ENCODE measurements around the gene STK16.
"Not testable (repeated sequence)": the region's sequence is repeated elsewhere in the genome, so short reads cannot be mapped to it uniquely, and the experiment has no call there.

STK16 gene

GRCh38 chr2:219254590-219255201 is 9.4 kb downstream of the STK16 start:
- H3K4me3 ChIP-seq (ENCODE audit: low read length in 2 of 2) = no peak overlapping the region
- no peak overlapping the region for H2BK120ac ChIP-seq (ENCODE audit: low read depth, low read length)
- peak overlapping the region; percentile 80 for H3K4me2 ChIP-seq (ENCODE audit: insufficient read depth, low read length, poor library complexity, severe bottlenecking)
- peak overlapping the region; percentile 44 for H3K18ac ChIP-seq (ENCODE audit: low read length)
- H2BK5ac ChIP-seq (ENCODE audit: low read length) = no peak overlapping the region
- peaks cover 12 to 17% of the 10 kb centered on the region in 2 donors for H3K4me1 ChIP-seq (ENCODE audit: control insufficient read depth in 2 of 2, insufficient read depth in 1 of 2, low read depth in 1 of 2, low read length in 2 of 2)
- H4K91ac ChIP-seq (ENCODE audit: low read depth, low read length, poor library complexity) = no peak overlapping the region
- H3K4ac ChIP-seq (ENCODE audit: low read length) = no peak overlapping the region
- H2BK12ac ChIP-seq (ENCODE audit: low read length) = no peak overlapping the region
- no peak overlapping the region for H3K27ac ChIP-seq (replicated peaks; ENCODE audit: low read length)
- H3K36me3 ChIP-seq (replicated peaks in 1 of 2; ENCODE audit: control insufficient read depth in 2 of 2, insufficient read depth in 2 of 2, low read length in 2 of 2) = no peaks in the 10 kb centered on the region
- H3K23ac ChIP-seq (ENCODE audit: low read depth, low read length, poor library complexity) = peak overlapping the region; percentile 80
- peaks cover 28 to 69% (median 57%) of the 10 kb centered on the region in 3 experiments for H3K27me3 ChIP-seq (ENCODE audit: control insufficient read depth in 3 of 3, insufficient read depth in 3 of 3, low read depth in 1 of 3, low read length in 3 of 3)
- peaks cover 2% of the 10 kb centered on the region for H3K79me1 ChIP-seq (ENCODE audit: low read depth, low read length)
- H4K8ac ChIP-seq (ENCODE audit: low read depth, low read length) = no peak overlapping the region
- no CpG with 5 or more reads among the region's 12 CpGs for WGBS, 2 donors (ENCODE audit: extremely low coverage in 2 of 2, insufficient read length in 2 of 2, insufficient replicate concordance in 1 of 2)
- peak overlapping the region; percentile 88 for H2AK5ac ChIP-seq (ENCODE audit: low read depth, low read length)
- H2BK15ac ChIP-seq (ENCODE audit: low read length) = no peak overlapping the region
- H3K14ac ChIP-seq (ENCODE audit: low read length) = no peak overlapping the region
- DNase-seq (ENCODE audit: low spot score) = no peak
- no peak overlapping the region for H3K9ac ChIP-seq (ENCODE audit: low read depth, low read length, poor library complexity)
- H2AFZ ChIP-seq (ENCODE audit: low read length) = peak overlapping the region; percentile 83
- H3K9me3 ChIP-seq (replicated peaks in 1 of 2; ENCODE audit: control insufficient read depth in 2 of 2, insufficient read depth in 1 of 2, low read depth in 1 of 2, low read length in 2 of 2) = peaks cover 0 to 2% of the 10 kb centered on the region in 2 donors

GRCh38 chr2:219258942-219259341 is 13.7 kb downstream of the STK16 start:
- not testable (repeated sequence) for H4K91ac ChIP-seq (ENCODE audit: low read depth, low read length, poor library complexity); H2BK120ac ChIP-seq (ENCODE audit: low read depth, low read length); H2BK5ac ChIP-seq (ENCODE audit: low read length); H3K4me3 ChIP-seq (ENCODE audit: low read length in 2 of 2); H3K36me3 ChIP-seq (replicated peaks in 1 of 2; ENCODE audit: control insufficient read depth in 2 of 2, insufficient read depth in 2 of 2, low read length in 2 of 2); H4K8ac ChIP-seq (ENCODE audit: low read depth, low read length); H3K4me1 ChIP-seq (ENCODE audit: control insufficient read depth in 2 of 2, insufficient read depth in 1 of 2, low read depth in 1 of 2, low read length in 2 of 2); H3K9me3 ChIP-seq (replicated peaks in 1 of 2; ENCODE audit: control insufficient read depth in 2 of 2, insufficient read depth in 1 of 2, low read depth in 1 of 2, low read length in 2 of 2); H2AFZ ChIP-seq (ENCODE audit: low read length); H2BK15ac ChIP-seq (ENCODE audit: low read length); H3K14ac ChIP-seq (ENCODE audit: low read length); H2BK12ac ChIP-seq (ENCODE audit: low read length); H3K18ac ChIP-seq (ENCODE audit: low read length); H3K27ac ChIP-seq (replicated peaks; ENCODE audit: low read length); H3K9ac ChIP-seq (ENCODE audit: low read depth, low read length, poor library complexity); H3K4me2 ChIP-seq (ENCODE audit: insufficient read depth, low read length, poor library complexity, severe bottlenecking); DNase-seq (ENCODE audit: low spot score); H3K4ac ChIP-seq (ENCODE audit: low read length); H3K23ac ChIP-seq (ENCODE audit: low read depth, low read length, poor library complexity); H3K79me1 ChIP-seq (ENCODE audit: low read depth, low read length); H2AK5ac ChIP-seq (ENCODE audit: low read depth, low read length)
- no CpG with 5 or more reads among the region's 10 CpGs for WGBS, 2 donors (ENCODE audit: extremely low coverage in 2 of 2, insufficient read length in 2 of 2, insufficient replicate concordance in 1 of 2)
- peaks cover 11 to 69% (median 33%) of the 10 kb centered on the region in 3 experiments for H3K27me3 ChIP-seq (ENCODE audit: control insufficient read depth in 3 of 3, insufficient read depth in 3 of 3, low read depth in 1 of 3, low read length in 3 of 3)

GRCh38 chr2:219261024-219261855 is 16.0 kb downstream of the STK16 start:
- Histone ChIP-seq H3K4ac (ENCODE audit: low read length) (no peak overlapping the region), H3K4me3 (ENCODE audit: low read length in 2 of 2) (no peak overlapping the region), H2BK12ac (ENCODE audit: low read length) (no peak overlapping the region), H2AFZ (ENCODE audit: low read length) (no peak overlapping the region), H2BK120ac (ENCODE audit: low read depth, low read length) (no peak overlapping the region), H3K14ac (ENCODE audit: low read length) (no peak overlapping the region), H4K8ac (ENCODE audit: low read depth, low read length) (no peak overlapping the region), H3K79me1 (ENCODE audit: low read depth, low read length) (no peaks in the 10 kb centered on the region), H2BK5ac (ENCODE audit: low read length) (no peak overlapping the region), H3K18ac (ENCODE audit: low read length) (no peak overlapping the region), H3K27ac (replicated peaks; ENCODE audit: low read length) (no peak overlapping the region), H3K4me2 (ENCODE audit: insufficient read depth, low read length, poor library complexity, severe bottlenecking) (no peak overlapping the region), H3K36me3 (replicated peaks in 1 of 2; ENCODE audit: control insufficient read depth in 2 of 2, insufficient read depth in 2 of 2, low read length in 2 of 2) (no peaks in the 10 kb centered on the region), H3K9ac (ENCODE audit: low read depth, low read length, poor library complexity) (no peak overlapping the region), H3K9me3 (replicated peaks in 1 of 2; ENCODE audit: control insufficient read depth in 2 of 2, insufficient read depth in 1 of 2, low read depth in 1 of 2, low read length in 2 of 2) (no peaks in the 10 kb centered on the region), H3K23ac (ENCODE audit: low read depth, low read length, poor library complexity) (no peak overlapping the region), H3K27me3 (ENCODE audit: control insufficient read depth in 3 of 3, insufficient read depth in 3 of 3, low read depth in 1 of 3, low read length in 3 of 3) (peaks cover 0 to 63% (median 10%) of the 10 kb centered on the region in 3 experiments), H3K4me1 (ENCODE audit: control insufficient read depth in 2 of 2, insufficient read depth in 1 of 2, low read depth in 1 of 2, low read length in 2 of 2) (no peaks in the 10 kb centered on the region), H2AK5ac (ENCODE audit: low read depth, low read length) (no peak overlapping the region), H2BK15ac (ENCODE audit: low read length) (no peak overlapping the region), H4K91ac (ENCODE audit: low read depth, low read length, poor library complexity) (no peak overlapping the region)
- WGBS, 2 donors (ENCODE audit: extremely low coverage in 2 of 2, insufficient read length in 2 of 2, insufficient replicate concordance in 1 of 2) = no CpG with 5 or more reads among the region's 5 CpGs
- no peak for DNase-seq (ENCODE audit: low spot score)

GRCh38 chr2:219266232-219266631 is 21.0 kb downstream of the STK16 start:
- WGBS, 2 donors (ENCODE audit: extremely low coverage in 2 of 2, insufficient read length in 2 of 2, insufficient replicate concordance in 1 of 2) = no CpG with 5 or more reads among the region's 5 CpGs

More at GRCh38 chr2:219266232-219266631, 21.0 kb downstream of the STK16 start:
- Histone ChIP-seq H3K4ac (ENCODE audit: low read length) (no peak overlapping the region), H3K23ac (ENCODE audit: low read depth, low read length, poor library complexity) (no peak overlapping the region), H3K27ac (replicated peaks; ENCODE audit: low read length) (no peak overlapping the region), H3K4me1 (ENCODE audit: control insufficient read depth in 2 of 2, insufficient read depth in 1 of 2, low read depth in 1 of 2, low read length in 2 of 2) (no peaks in the 10 kb centered on the region), H2BK15ac (ENCODE audit: low read length) (peak overlapping the region; percentile 34), H2BK12ac (ENCODE audit: low read length) (no peak overlapping the region), H3K27me3 (ENCODE audit: control insufficient read depth in 3 of 3, insufficient read depth in 3 of 3, low read depth in 1 of 3, low read length in 3 of 3) (peaks cover 0 to 69% (median 3%) of the 10 kb centered on the region in 3 experiments), H4K91ac (ENCODE audit: low read depth, low read length, poor library complexity) (no peak overlapping the region), H3K36me3 (replicated peaks in 1 of 2; ENCODE audit: control insufficient read depth in 2 of 2, insufficient read depth in 2 of 2, low read length in 2 of 2) (no peaks in the 10 kb centered on the region), H3K9ac (ENCODE audit: low read depth, low read length, poor library complexity) (no peak overlapping the region), H2BK120ac (ENCODE audit: low read depth, low read length) (no peak overlapping the region), H2BK5ac (ENCODE audit: low read length) (no peak overlapping the region), H3K9me3 (replicated peaks in 1 of 2; ENCODE audit: control insufficient read depth in 2 of 2, insufficient read depth in 1 of 2, low read depth in 1 of 2, low read length in 2 of 2) (no peaks in the 10 kb centered on the region), H3K4me2 (ENCODE audit: insufficient read depth, low read length, poor library complexity, severe bottlenecking) (no peak overlapping the region), H2AK5ac (ENCODE audit: low read depth, low read length) (no peak overlapping the region), H3K79me1 (ENCODE audit: low read depth, low read length) (no peaks in the 10 kb centered on the region), H3K4me3 (ENCODE audit: low read length in 2 of 2) (no peak overlapping the region), H3K14ac (ENCODE audit: low read length) (no peak overlapping the region), H4K8ac (ENCODE audit: low read depth, low read length) (no peak overlapping the region), H3K18ac (ENCODE audit: low read length) (no peak overlapping the region), H2AFZ (ENCODE audit: low read length) (no peak overlapping the region)
- no peak for DNase-seq (ENCODE audit: low spot score)

Data from neuronal stem cell (in vitro differentiated cells).